H1 (cell line): ENCODE data around the gene CDH7. TPM values are rescaled to one million over a fixed set of nuclear protein-coding genes. Genes with fewer than 3 reads are reported as not detected.

Experiments used
- CTCF ChIA-PET: fragments of 300-600 bp; sonication (Branson Sonifier 250); formaldehyde crosslinking; loops from one replicate; lab custom pipeline; 2021; ENCODE audit not compliant: partially characterized antibody; lab: Charles Lee
- POLR2A ChIA-PET: fragments of 300-600 bp; sonication (Branson Sonifier 250); formaldehyde crosslinking; loops from one replicate; lab custom pipeline; 2021; ENCODE audit warnings: inconsistent platforms; ENCODE audit not compliant: partially characterized antibody; lab: Charles Lee
- DNase-seq, 2 experiments: peaks; one replicate each; pipeline versions ENCODE4 v3.0.0 to v3.0.0-alpha.2; 2010 to 2022; ENCODE audit warnings: low spot score in 2 of 2, low read depth in 1 of 2, mixed read lengths in 1 of 2
- FAIRE-seq: peaks from 2 replicates; lab custom pipeline; 2011; peaks lifted over from hg19 to GRCh38; lab: Jason Lieb, UNC
- H2AFZ ChIP-seq: 2 replicates; pipeline ENCODE4 v1.8.1; 2012; ENCODE audit warnings: low read length, inconsistent platforms
- H2AK5ac ChIP-seq: 2 replicates; pipeline ENCODE4 v1.6.1; 2013; ENCODE audit warnings: low read depth, low read length
- H2BK120ac ChIP-seq: replicated peaks from 2 replicates; pipeline ENCODE3; 2013; ENCODE audit warnings: low read depth, low read length, inconsistent platforms
- H2BK12ac ChIP-seq: 2 replicates; pipeline ENCODE4 v1.6.1; 2013; ENCODE audit warnings: low read depth, low read length
- H2BK15ac ChIP-seq: 2 replicates; pipeline ENCODE4 v1.6.1; 2013; ENCODE audit warnings: low read length
- H2BK20ac ChIP-seq: 2 replicates; pipeline ENCODE4 v1.6.1; 2013; ENCODE audit warnings: low read length
- H2BK5ac ChIP-seq: 2 replicates; pipeline ENCODE4 v1.6.1; 2013; ENCODE audit warnings: low read depth, low read length
- H3K14ac ChIP-seq: 2 replicates; pipeline ENCODE4 v1.6.1; 2013; ENCODE audit warnings: inconsistent platforms; ENCODE audit not compliant: insufficient read length
- H3K18ac ChIP-seq: 2 replicates; pipeline ENCODE4 v1.6.1; 2013; ENCODE audit warnings: low read length; ENCODE audit errors: extremely low read depth
- H3K23ac ChIP-seq: 2 replicates; pipeline ENCODE4 v1.6.1; 2013; ENCODE audit warnings: inconsistent platforms; ENCODE audit not compliant: insufficient read length
- H3K23me2 ChIP-seq: 2 replicates; pipeline ENCODE4 v1.6.1; 2013; ENCODE audit warnings: low read depth, low read length
- H3K27ac ChIP-seq: 2 replicates; pipeline ENCODE4 v1.6.1; 2011; ENCODE audit warnings: low read depth, low read length, inconsistent platforms
- H3K27me3 ChIP-seq, 4 experiments: replicated peaks in 1 of 4; 1 replicate in 1 of 4; 2 replicates in 3 of 4; pipeline versions ENCODE4 v1.6.1 to v1.8.1; 2011 to 2013; ENCODE audit warnings: low read length in 3 of 4, mild to moderate bottlenecking in 3 of 4, inconsistent platforms in 2 of 4, mixed read lengths in 2 of 4, moderate library complexity in 1 of 4; ENCODE audit not compliant: control insufficient read depth in 3 of 4, insufficient read depth in 3 of 4; ENCODE audit errors: extremely low read depth in 1 of 4
- H3K36me3 ChIP-seq, 4 experiments: 2 replicates each; pipeline versions ENCODE4 v1.6.1 to v1.8.1; 2011 to 2013; ENCODE audit warnings: mild to moderate bottlenecking in 4 of 4, low read length in 3 of 4, moderate library complexity in 2 of 4, control low read depth in 1 of 4, inconsistent platforms in 1 of 4; ENCODE audit not compliant: insufficient read depth in 4 of 4, control insufficient read depth in 2 of 4
- H3K4ac ChIP-seq: replicated peaks from 2 replicates; pipeline ENCODE3; 2013; ENCODE audit warnings: low read length, low read depth, mixed read lengths, inconsistent platforms; ENCODE audit not compliant: insufficient read length
- H3K4me1 ChIP-seq, 4 experiments: replicated peaks in 1 of 4; 1 replicate in 1 of 4; 2 replicates in 3 of 4; pipeline versions ENCODE4 v1.6.1 to v1.8.1; 2011 to 2013; ENCODE audit warnings: low read length in 3 of 4, inconsistent platforms in 2 of 4, mixed read lengths in 1 of 4; ENCODE audit not compliant: insufficient read depth in 4 of 4, control insufficient read depth in 3 of 4
- H3K4me2 ChIP-seq, 2 experiments: 2 replicates each; pipeline versions ENCODE4 v1.6.1 to v1.8.1; 2011 to 2013; ENCODE audit warnings: low read depth in 2 of 2, low read length in 2 of 2, control low read depth in 1 of 2, inconsistent platforms in 1 of 2, mild to moderate bottlenecking in 1 of 2; ENCODE audit not compliant: insufficient read depth in 1 of 2
- H3K4me3 ChIP-seq, 4 experiments: fragments of 200-600, 300-600 bp in 1 of 4; sonication (generic), shearing (Covaris generic), sonication (Bioruptor Twin) in 1 of 4; 2 replicates each; pipeline versions ENCODE4 v1.5.1 to v1.8.1; 2011 to 2016; ENCODE audit warnings: low read length in 4 of 4, low read depth in 3 of 4, control low read depth in 2 of 4, inconsistent platforms in 2 of 4, mild to moderate bottlenecking in 2 of 4, mixed read lengths in 1 of 4, moderate library complexity in 1 of 4; ENCODE audit not compliant: insufficient read depth in 2 of 4; ENCODE audit errors: extremely low read depth in 1 of 4
- H3K56ac ChIP-seq: replicated peaks from 2 replicates; pipeline ENCODE3; 2013; ENCODE audit warnings: low read depth, mild to moderate bottlenecking, mixed read lengths, low read length, inconsistent platforms; ENCODE audit not compliant: insufficient read length
- H3K79me1 ChIP-seq: 2 replicates; pipeline ENCODE4 v1.6.1; 2013; ENCODE audit warnings: low read depth, low read length, control low read depth
- H3K79me2 ChIP-seq, 2 experiments: 2 replicates each; pipeline versions ENCODE4 v1.6.1 to v1.8.1; 2012 to 2013; ENCODE audit warnings: low read length in 2 of 2, mild to moderate bottlenecking in 2 of 2, inconsistent platforms in 1 of 2; ENCODE audit not compliant: insufficient read depth in 2 of 2, control insufficient read depth in 1 of 2
- H3K9ac ChIP-seq, 4 experiments: replicated peaks in 1 of 4; 1 replicate in 1 of 4; 2 replicates in 3 of 4; pipeline versions ENCODE4 v1.6.1 to v1.8.1; 2011 to 2013; ENCODE audit warnings: low read depth in 3 of 4, low read length in 3 of 4, control low read depth in 2 of 4, mild to moderate bottlenecking in 2 of 4, moderate library complexity in 2 of 4, inconsistent platforms in 1 of 4; ENCODE audit errors: extremely low read depth in 1 of 4
- H3K9me3 ChIP-seq, 2 experiments: 2 replicates each; pipeline versions ENCODE4 v1.6.1 to v1.8.1; 2012 to 2013; ENCODE audit warnings: mild to moderate bottlenecking in 2 of 2, moderate library complexity in 2 of 2, control low read depth in 1 of 2, inconsistent platforms in 1 of 2, low read depth in 1 of 2, low read length in 1 of 2, mixed read lengths in 1 of 2; ENCODE audit not compliant: insufficient read depth in 2 of 2
- H4K20me1 ChIP-seq, 2 experiments: replicated peaks in 1 of 2; 2 replicates each; pipeline versions ENCODE3 to v1.8.1; 2011 to 2013; ENCODE audit warnings: inconsistent platforms in 2 of 2, low read length in 2 of 2, mild to moderate bottlenecking in 1 of 2; ENCODE audit not compliant: insufficient read depth in 2 of 2, control insufficient read depth in 1 of 2
- H4K5ac ChIP-seq: 2 replicates; pipeline ENCODE4 v1.6.1; 2013; ENCODE audit warnings: low read length, low read depth, mixed read lengths, inconsistent platforms; ENCODE audit not compliant: insufficient read length
- H4K8ac ChIP-seq: 2 replicates; pipeline ENCODE4 v1.8.0; 2013; ENCODE audit warnings: mild to moderate bottlenecking, moderate library complexity, low read length, inconsistent platforms; ENCODE audit not compliant: insufficient read depth; ENCODE audit errors: extremely low read depth
- H4K91ac ChIP-seq: replicated peaks from 2 replicates; pipeline ENCODE3; 2013; ENCODE audit warnings: low read length, mixed read lengths, inconsistent platforms; ENCODE audit not compliant: insufficient read length
- ATF2 ChIP-seq: IDR thresholded peaks from 2 replicates; pipeline ENCODE4 v1.6.1; 2012; ENCODE audit warnings: low read length, inconsistent platforms
- BCL11A ChIP-seq, 2 experiments: IDR thresholded peaks; one replicate each; pipeline ENCODE4 v1.6.1; 2011; ENCODE audit warnings: low read depth in 2 of 2, low read length in 2 of 2, mild to moderate bottlenecking in 2 of 2
- CEBPB ChIP-seq: IDR thresholded peaks from 2 replicates; pipeline ENCODE4 v1.6.1; 2012; ENCODE audit warnings: low read depth, low read length
- CHD1 ChIP-seq: IDR thresholded peaks from 2 replicates; pipeline ENCODE4 v1.6.1; 2012; ENCODE audit warnings: low read depth, low read length, improper control_type of control experiment
- EGR1 ChIP-seq: IDR thresholded peaks from 2 replicates; pipeline ENCODE4 v1.6.1; 2011; ENCODE audit warnings: low read depth, low read length, borderline replicate concordance
- JUND ChIP-seq: IDR thresholded peaks from 2 replicates; pipeline ENCODE4 v1.6.1; 2011; ENCODE audit warnings: mild to moderate bottlenecking, improper control_type of control experiment, low read length
- KDM1A ChIP-seq: fragments of 200-600, 300-600 bp; sonication (generic); IDR thresholded peaks from 2 replicates; pipeline ENCODE4 v1.7.1; 2016; ENCODE audit warnings: mild to moderate bottlenecking, low read length, borderline replicate concordance
- MAFK ChIP-seq: IDR thresholded peaks from 2 replicates; pipeline ENCODE4 v1.6.1; 2012; ENCODE audit warnings: low read depth, mild to moderate bottlenecking, improper control_type of control experiment, low read length
- RAD21 ChIP-seq, 2 experiments: IDR thresholded peaks in 1 of 2; conservative IDR thresholded peaks in 1 of 2; 2 replicates each; pipeline ENCODE4 v1.6.1; 2011; ENCODE audit warnings: low read depth in 2 of 2, low read length in 2 of 2, improper control_type of control experiment in 1 of 2, inconsistent platforms in 1 of 2, mild to moderate bottlenecking in 1 of 2, moderate library complexity in 1 of 2
- RNF2 ChIP-seq: fragments of 200-900, 300-1000 bp; sonication (generic); IDR thresholded peaks from 2 replicates; pipeline ENCODE4 v1.7.1; 2016; ENCODE audit warnings: borderline replicate concordance, low read depth, mild to moderate bottlenecking, antibody characterized with exemption, low read length; ENCODE audit not compliant: poor library complexity, severe bottlenecking; ENCODE audit errors: missing control alignments
- SP1 ChIP-seq: IDR thresholded peaks from 2 replicates; pipeline ENCODE4 v1.6.1; 2011; ENCODE audit warnings: low read depth, low read length
- TCF12 ChIP-seq: IDR thresholded peaks from 2 replicates; pipeline ENCODE4 v1.6.1; 2011; ENCODE audit warnings: low read depth, mild to moderate bottlenecking, low read length
- YY1 ChIP-seq: IDR thresholded peaks from 2 replicates; pipeline ENCODE4 v1.6.1; 2011; ENCODE audit warnings: low read depth, mild to moderate bottlenecking, low read length
- ZNF274 ChIP-seq: IDR thresholded peaks from 2 replicates; pipeline ENCODE4 v1.7.0; 2012; ENCODE audit warnings: low read length, borderline replicate concordance; ENCODE audit errors: extremely low read depth
- WGBS, 2 experiments: shearing (Covaris generic) in 1 of 2; methylation state at CpG; one replicate each; pipeline versions ENCODE4 v1.1.6 to v1.1.7; 2013 to 2015; ENCODE audit warnings: low lambda C conversion rate in 2 of 2, mixed read lengths in 2 of 2, inconsistent platforms in 1 of 2, low coverage in 1 of 2, missing lambda C conversion rate in 1 of 2; ENCODE audit not compliant: insufficient replicate concordance in 2 of 2, insufficient coverage in 1 of 2, insufficient read length in 1 of 2; ENCODE audit errors: extremely low coverage in 1 of 2, missing lambda C conversion rate in 1 of 2; 5-methylcytosine and 5-hydroxymethylcytosine counted together
- polyA plus RNA-seq, 7 experiments: library from polyadenylated mRNA; depleted of rRNA in 3 of 7; stranded (reverse) in 5 of 7; unstranded in 2 of 7; fragments of >200 nt in 5 of 7; fragments of 200-250 nt in 2 of 7; gene quantifications; 1 replicate in 5 of 7; 2 replicates in 1 of 7; 4 replicates in 1 of 7; pipeline versions ENCODE4 v1.2.1 to v1.2.3, GENCODE V29; 2011 to 2013; ENCODE audit warnings: missing spikeins in 2 of 7, mixed read lengths in 2 of 7
- total RNA-seq: library from RNA; stranded (reverse); fragmentation: NEBNext Ultra II Directional; extraction: Animal tissue kit (Norgen Biotek cat#: 25700); gene quantifications from 2 replicates; pipeline ENCODE4 v1.2.1, GENCODE V29; 2021

Gene CDH7
- total and polyA plus RNA-seq, 2 of the 8 experiments (the other 6 are each of a cell fraction or from before 2014, with no cell fraction given), result 1.00 to 1.5 TPM

GRCh38 chr18:65815506-65815905 is 64.7 kb downstream of the CDH7 start:
- Histone ChIP-seq H3K27ac (no peak overlapping the region), H3K9ac (no peak overlapping the region), H3K4me3 (no peak overlapping the region), H4K20me1 (no peaks in the 10 kb centered on the region), H3K18ac (no peak overlapping the region), H3K79me1 (no peaks in the 10 kb centered on the region), H4K91ac (no peak overlapping the region), H2BK15ac (no peak overlapping the region), H3K14ac (no peak overlapping the region), H3K79me2 (no peaks in the 10 kb centered on the region), H3K9me3 (no peaks in the 10 kb centered on the region), H4K8ac (no peak overlapping the region)
- TF ChIP-seq ZNF274 (no peak), YY1 (no peak), MAFK (no peak), ATF2 (no peak), KDM1A (no peak), EGR1 (no peak), CEBPB (no peak), RAD21 (IDR thresholded peaks at IDR 0.05 in 1 of 2, conservative IDR thresholded peaks at IDR 0.05 in 1 of 2; ENCODE audit: low read depth in 2 of 2, low read length in 2 of 2) (no peak), TCF12 (no peak), CHD1 (no peak), BCL11A (IDR thresholded peaks at IDR 0.05; ENCODE audit: low read depth in 2 of 2, low read length in 2 of 2) (no peak), JUND (no peak), RNF2 (no peak), SP1 (no peak)
- TF ChIP-seq, all 59 proteins: peak for 0
- DNase-seq (no peak), FAIRE-seq (no peak)
- H3K36me3 ChIP-seq, result no peaks in the 10 kb centered on the region
- H4K5ac ChIP-seq, result no peak overlapping the region
- H3K4ac ChIP-seq, result no peak overlapping the region
- no peak overlapping the region for H2BK5ac ChIP-seq
- no peaks in the 10 kb centered on the region for H3K4me1 ChIP-seq
- H2BK12ac ChIP-seq, result no peak overlapping the region
- H3K4me2 ChIP-seq, result no peak overlapping the region
- no peak overlapping the region for H2BK120ac ChIP-seq
- ChIA-PET POLR2A (no interaction called here), CTCF (no interaction called here)
- no peak overlapping the region for H2BK20ac ChIP-seq
- 96% methylated on average over 2 of the region's 2 CpGs; no CpG with 5 or more reads in 1 of the 2 experiments for WGBS, 2 experiments
- H2AFZ ChIP-seq, result no peak overlapping the region
- H3K23ac ChIP-seq, result no peak overlapping the region
- H3K27me3 ChIP-seq, result no peaks in the 10 kb centered on the region
- H3K56ac ChIP-seq, result no peak overlapping the region
- H3K23me2 ChIP-seq, result no peaks in the 10 kb centered on the region
- H2AK5ac ChIP-seq, result no peak overlapping the region
